HCT116 (cell line): Measurements from ENCODE around the gene DOCK2.

Experiments
- CTCF ChIP-seq, 3 experiments: fragments of 200-600 bp in 1 of 3; sonication (generic) in 1 of 3; IDR thresholded peaks in 2 of 3; conservative IDR thresholded peaks in 1 of 3; 2 replicates each; pipeline ENCODE4 v1.5.1; 2012 to 2017; ENCODE audit warnings: low read depth in 2 of 3, low read length in 2 of 3, antibody characterized with exemption in 1 of 3, borderline replicate concordance in 1 of 3, control low read depth in 1 of 3, mild to moderate bottlenecking in 1 of 3, mixed read lengths in 1 of 3, mixed run types in 1 of 3, moderate library complexity in 1 of 3; ENCODE audit not compliant: insufficient read depth in 1 of 3
- POLR2A ChIP-seq: IDR thresholded peaks from 2 replicates; pipeline ENCODE4 v1.7.0; 2011; ENCODE audit warnings: borderline replicate concordance; ENCODE audit not compliant: insufficient read depth, insufficient read length; ENCODE audit errors: extremely low read depth
- POLR2AphosphoS5 ChIP-seq: IDR thresholded peaks from 2 replicates; pipeline ENCODE4 v1.6.1; 2011; ENCODE audit warnings: mild to moderate bottlenecking, low read depth, low read length, moderate library complexity
- RAD21 ChIP-seq: IDR thresholded peaks from 2 replicates; pipeline ENCODE4 v1.6.1; 2012; ENCODE audit warnings: low read depth, mild to moderate bottlenecking
- SIN3A ChIP-seq: IDR thresholded peaks from 2 replicates; pipeline ENCODE4 v1.6.1; 2012; ENCODE audit warnings: low read depth
- SP1 ChIP-seq: IDR thresholded peaks from 2 replicates; pipeline ENCODE4 v1.6.1; 2012; ENCODE audit warnings: low read depth
- SRF ChIP-seq: IDR thresholded peaks from 2 replicates; pipeline ENCODE4 v1.6.1; 2012; ENCODE audit warnings: low read depth
- YY1 ChIP-seq: IDR thresholded peaks from 2 replicates; pipeline ENCODE4 v1.6.1; 2011; ENCODE audit warnings: low read length, low read depth, moderate library complexity, mild to moderate bottlenecking; ENCODE audit not compliant: insufficient replicate concordance; ENCODE audit errors: extremely low read depth
- TF ChIP-seq, protein P1 (sequence below): IDR thresholded peaks from 2 replicates; pipeline ENCODE4 v1.6.1; 2012
- TF ChIP-seq, protein P2 (sequence below): IDR thresholded peaks from 2 replicates; pipeline ENCODE4 v1.6.1; 2012

DNA sequence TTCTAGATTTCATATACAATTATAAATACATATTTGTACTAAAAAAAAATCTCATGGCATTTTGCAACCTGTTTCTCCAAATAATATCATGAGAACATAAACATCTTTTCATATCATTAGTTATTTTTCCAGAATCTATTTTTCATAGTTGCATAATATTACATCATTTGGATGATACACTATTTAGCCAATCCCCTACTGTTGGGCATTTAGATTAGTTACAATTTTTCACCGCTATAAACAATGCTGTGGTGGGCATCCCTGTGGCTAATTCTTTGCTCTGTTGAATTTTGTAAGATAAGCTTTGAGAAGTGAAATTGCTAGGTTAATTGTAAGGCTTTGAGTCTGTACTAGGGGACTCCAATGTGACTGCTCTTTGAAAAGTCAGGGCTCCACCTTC is 466.4 kb downstream of the DOCK2 start:
- TF ChIP-seq SP1 (no peak), SIN3A (no peak), CTCF (IDR thresholded peaks at IDR 0.05 in 2 of 3, conservative IDR thresholded peaks at IDR 0.05 in 1 of 3; ENCODE audit: borderline replicate concordance in 1 of 3, insufficient read depth in 1 of 3, low read depth in 2 of 3, low read length in 2 of 3) (no peak), POLR2AphosphoS5 (no peak), RAD21 (no peak), YY1 (no peak), SRF (no peak), POLR2A (no peak)
- TF ChIP-seq, protein P1, sequence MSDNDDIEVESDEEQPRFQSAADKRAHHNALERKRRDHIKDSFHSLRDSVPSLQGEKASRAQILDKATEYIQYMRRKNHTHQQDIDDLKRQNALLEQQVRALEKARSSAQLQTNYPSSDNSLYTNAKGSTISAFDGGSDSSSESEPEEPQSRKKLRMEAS: no peak
- TF ChIP-seq, protein P2, sequence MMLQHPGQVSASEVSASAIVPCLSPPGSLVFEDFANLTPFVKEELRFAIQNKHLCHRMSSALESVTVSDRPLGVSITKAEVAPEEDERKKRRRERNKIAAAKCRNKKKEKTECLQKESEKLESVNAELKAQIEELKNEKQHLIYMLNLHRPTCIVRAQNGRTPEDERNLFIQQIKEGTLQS: no peak
